Head of caudate nucleus (tissue), 42 donors: ENCODE data around the gene TUT4.
A peak's percentile ranks its signal among the peaks of the same experiment; 100 is the strongest.

Experiments used
- DNase-seq, 42 donors: peaks; one replicate each; pipeline versions ENCODE4 v3.0.0 to v3.0.0-alpha.2; 2020 to 2021; ENCODE audit warnings: mixed read lengths in 7 of 42
- intact Hi-C: fragments of 100-400 bp; cut with DNase I; formaldehyde crosslinking; loops from one replicate; pipeline ENCODE4 v1.15.0; 2022

The TUT4 gene

GRCh38 chr1:52544665-52545525, 8.0 kb downstream of the TUT4 start:
- DNase-seq, result no peak
- intact Hi-C loops, result no loop called here

GRCh38 chr1:52542085-52542688, 10.7 kb downstream of the TUT4 start:
- intact Hi-C loops, result no loop called here
- no peak for DNase-seq

GRCh38 chr1:52534928-52535764, 17.7 kb downstream of the TUT4 start:
- no peak for DNase-seq
- intact Hi-C loops, result no loop called here

GRCh38 chr1:52533713-52534112, 19.2 kb downstream of the TUT4 start:
- intact Hi-C loops, result no loop called here
- DNase-seq, result no peak

- intact Hi-C loops, result no loop called here
- no peak for DNase-seq
Measured at GRCh38 chr1:52532731-52533327, 20.1 kb downstream of the TUT4 start.

- no peak for DNase-seq
- intact Hi-C loops, result no loop called here
Measured at GRCh38 chr1:52532247-52532646, 20.6 kb downstream of the TUT4 start.

GRCh38 chr1:52531249-52531872, 21.5 kb downstream of the TUT4 start:
- intact Hi-C loops, result no loop called here
- DNase-seq, result no peak

GRCh38 chr1:52530563-52531144, 22.2 kb downstream of the TUT4 start:
- intact Hi-C loops, result no loop called here

GRCh38 chr1:52523376-52523775, 29.5 kb downstream of the TUT4 start:
- DNase-seq, result no peak
- intact Hi-C loops, result no loop called here

More at GRCh38 chr1:52530563-52531144, 22.2 kb downstream of the TUT4 start:
- DNase-seq, result peak in 2 of 42 donors; percentile 1 to 26

- intact Hi-C loops, result no loop called here
Measured at GRCh38 chr1:52520148-52520547, 32.7 kb downstream of the TUT4 start.

GRCh38 chr1:52518962-52519361, 33.9 kb downstream of the TUT4 start:
- intact Hi-C loops, result no loop called here
- DNase-seq, result no peak

More at GRCh38 chr1:52520148-52520547, 32.7 kb downstream of the TUT4 start:
- DNase-seq, result no peak

GRCh38 chr1:52511851-52512615, 40.9 kb downstream of the TUT4 start:
- intact Hi-C loops, result no loop called here
- DNase-seq, result no peak

- no peak for DNase-seq
Measured at GRCh38 chr1:52511439-52511838, 41.5 kb downstream of the TUT4 start.

GRCh38 chr1:52506920-52507546, 45.9 kb downstream of the TUT4 start:
- intact Hi-C loops, result no loop called here
- no peak for DNase-seq

More at GRCh38 chr1:52511439-52511838, 41.5 kb downstream of the TUT4 start:
- intact Hi-C loops, result no loop called here

- no peak for DNase-seq
- intact Hi-C loops, result no loop called here
Measured at GRCh38 chr1:52506349-52506748, 46.5 kb downstream of the TUT4 start.

GRCh38 chr1:52504720-52505119, 48.2 kb downstream of the TUT4 start:
- no peak for DNase-seq
- intact Hi-C loops, result no loop called here

- intact Hi-C loops, result no loop called here
- DNase-seq, result no peak
Measured at GRCh38 chr1:52503706-52504105, 49.2 kb downstream of the TUT4 start.
